ENCODE measurements around the gene CDC42SE2. TPM values are rescaled to one million over a fixed set of nuclear protein-coding genes. Genes with fewer than 3 reads are reported as not detected.
A peak's percentile ranks its signal among the peaks of the same experiment; 100 is the strongest.

CDC42SE2 gene
- total RNA-seq, 1 experiment from 2014 or later = 22.5 TPM

DNA sequence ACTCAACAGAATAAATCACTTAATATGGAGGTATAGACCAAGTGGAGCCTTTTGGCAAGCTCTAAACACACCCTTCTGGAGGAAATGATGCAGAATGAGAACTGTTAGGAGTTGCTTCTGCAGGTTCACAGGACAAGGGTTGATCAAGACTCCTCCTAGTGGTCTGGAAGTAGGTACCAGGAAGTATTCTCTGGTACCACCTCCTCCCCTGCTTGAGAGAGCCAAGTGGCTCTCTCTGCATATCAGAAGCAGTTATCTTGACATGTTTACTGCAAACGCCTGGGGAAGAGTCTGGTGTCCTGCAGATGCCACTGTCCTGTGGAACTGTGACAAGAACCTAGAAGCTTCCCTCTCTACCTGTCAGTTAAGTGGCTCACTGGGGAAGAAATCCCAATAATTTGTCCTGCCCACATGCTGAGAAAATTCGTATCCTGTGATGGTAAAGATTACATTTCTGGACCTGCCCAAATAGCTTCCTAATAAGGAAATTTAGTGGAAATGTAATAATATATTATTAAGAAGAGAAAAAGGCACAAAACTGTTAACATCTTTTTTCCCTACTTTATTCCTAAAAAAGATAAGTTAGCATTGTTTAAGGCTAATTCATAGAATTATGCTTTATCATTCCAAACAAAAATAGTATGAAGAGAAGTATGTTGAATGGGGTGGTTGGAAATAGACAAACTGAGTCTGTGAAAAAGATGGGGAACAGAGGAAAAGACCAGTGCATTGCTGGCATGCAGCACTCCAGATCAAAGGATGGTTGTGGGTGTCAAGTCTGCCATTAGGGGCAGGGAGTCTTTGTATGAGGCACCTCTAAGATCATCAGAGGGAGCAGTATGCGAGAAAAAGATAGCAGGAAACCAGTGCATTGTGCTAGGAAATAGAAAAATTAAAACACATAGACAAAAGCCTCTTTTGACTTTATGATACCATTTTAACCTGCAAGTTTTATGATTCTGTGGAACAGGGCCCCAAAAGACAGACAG lies 118.8 kb downstream of the CDC42SE2 start:
- no peak for TF ChIP-seq NFE2L1 (CRISPR knock-in tag; IDR thresholded peaks at IDR 0.05)
- no peak for TF ChIP-seq CREM (CRISPR knock-in tag; IDR thresholded peaks at IDR 0.05)
- TF ChIP-seq CTCF (IDR thresholded peaks at IDR 0.05) = peak; percentile 57; the same call in 1 of the 2 replicates
- Mint-ChIP-seq H3K27ac (no peak overlapping the region), H3K9me3 (no peaks in the 10 kb centered on the region), H3K27me3 (ENCODE audit: low read depth) (no peaks in the 10 kb centered on the region), H3K4me3 (no peak overlapping the region), H3K36me3 (no peaks in the 10 kb centered on the region), H3K4me1 (peaks cover 24% of the 10 kb centered on the region)
- ChIA-PET CTCF (interaction anchor here (0.5 to 2.0 kb wide), 17 partner anchors 14 to 511 kb away, joined by 3 to 13 read pairs (median 3); partner anchors contain the start of genes CDC42SE2 and HINT1), POLR2A (no interaction called here)
- ATAC-seq = peak; percentile 98
- peak; percentile 12 for DNase-seq (ENCODE audit: low spot score)

DNA sequence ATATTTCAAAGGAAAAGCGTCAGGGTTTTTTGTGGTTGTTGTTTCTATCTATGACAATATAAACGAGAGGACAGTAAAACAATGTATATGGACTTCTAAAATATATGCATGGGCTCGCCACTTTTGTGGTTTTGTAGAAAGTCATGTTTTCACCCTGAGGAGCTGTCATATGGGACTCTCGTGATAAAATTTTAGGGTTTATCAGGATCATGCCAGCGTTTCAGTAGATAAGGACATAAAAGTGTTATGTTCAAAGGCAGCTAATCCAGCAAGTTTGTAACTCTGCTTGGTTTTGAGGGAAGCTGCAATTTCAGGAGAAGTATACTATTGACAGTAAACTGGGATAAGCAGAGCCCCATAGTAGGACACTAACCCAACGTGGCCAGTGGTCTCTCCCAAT lies 120.3 kb downstream of the CDC42SE2 start:
- DNase-seq (ENCODE audit: low spot score) (no peak), ATAC-seq (no peak)
- no peaks in the 10 kb centered on the region for H3K27me3 Mint-ChIP-seq (ENCODE audit: low read depth)
- POLR2A ChIA-PET = interaction anchor here (0.5 kb wide), 1 partner anchor 209 kb away, joined by 3 read pairs; no protein-coding TSS in a partner anchor
- H3K9me3 Mint-ChIP-seq = no peaks in the 10 kb centered on the region
- no peak overlapping the region for H3K27ac Mint-ChIP-seq
- H3K4me1 Mint-ChIP-seq = peaks cover 24% of the 10 kb centered on the region
- H3K36me3 Mint-ChIP-seq = no peaks in the 10 kb centered on the region
- CTCF ChIA-PET = no interaction called here
- no peak overlapping the region for H3K4me3 Mint-ChIP-seq
- TF ChIP-seq, protein P1, sequence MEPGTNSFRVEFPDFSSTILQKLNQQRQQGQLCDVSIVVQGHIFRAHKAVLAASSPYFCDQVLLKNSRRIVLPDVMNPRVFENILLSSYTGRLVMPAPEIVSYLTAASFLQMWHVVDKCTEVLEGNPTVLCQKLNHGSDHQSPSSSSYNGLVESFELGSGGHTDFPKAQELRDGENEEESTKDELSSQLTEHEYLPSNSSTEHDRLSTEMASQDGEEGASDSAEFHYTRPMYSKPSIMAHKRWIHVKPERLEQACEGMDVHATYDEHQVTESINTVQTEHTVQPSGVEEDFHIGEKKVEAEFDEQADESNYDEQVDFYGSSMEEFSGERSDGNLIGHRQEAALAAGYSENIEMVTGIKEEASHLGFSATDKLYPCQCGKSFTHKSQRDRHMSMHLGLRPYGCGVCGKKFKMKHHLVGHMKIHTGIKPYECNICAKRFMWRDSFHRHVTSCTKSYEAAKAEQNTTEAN (CRISPR knock-in tag; IDR thresholded peaks at IDR 0.05) = no peak
- TF ChIP-seq RORB (CRISPR knock-in tag; IDR thresholded peaks at IDR 0.05) (no peak), CBFB (CRISPR knock-in tag; IDR thresholded peaks at IDR 0.05; ENCODE audit: low read depth) (no peak), NR2C2 (CRISPR knock-in tag; IDR thresholded peaks at IDR 0.05) (no peak), NFE2L1 (CRISPR knock-in tag; IDR thresholded peaks at IDR 0.05) (no peak), FOXK1 (CRISPR knock-in tag; IDR thresholded peaks at IDR 0.05) (no peak), ZNF219 (CRISPR knock-in tag; IDR thresholded peaks at IDR 0.05; ENCODE audit: borderline replicate concordance) (no peak), TEAD4 (CRISPR knock-in tag; IDR thresholded peaks at IDR 0.05) (no peak), GABPB1 (CRISPR knock-in tag; IDR thresholded peaks at IDR 0.05) (no peak), ETV6 (CRISPR knock-in tag; IDR thresholded peaks at IDR 0.05) (no peak), FOXP4 (CRISPR knock-in tag; IDR thresholded peaks at IDR 0.05) (no peak), ZNF281 (CRISPR knock-in tag; IDR thresholded peaks at IDR 0.05) (no peak), SMAD4 (CRISPR knock-in tag; IDR thresholded peaks at IDR 0.05) (no peak), TP53 (CRISPR knock-in tag; IDR thresholded peaks at IDR 0.05) (no peak), SOX15 (CRISPR knock-in tag; IDR thresholded peaks at IDR 0.05) (no peak)
- TF ChIP-seq, protein P2, sequence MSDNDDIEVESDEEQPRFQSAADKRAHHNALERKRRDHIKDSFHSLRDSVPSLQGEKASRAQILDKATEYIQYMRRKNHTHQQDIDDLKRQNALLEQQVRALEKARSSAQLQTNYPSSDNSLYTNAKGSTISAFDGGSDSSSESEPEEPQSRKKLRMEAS (CRISPR knock-in tag; IDR thresholded peaks at IDR 0.05) = no peak
- TF ChIP-seq, protein P3, sequence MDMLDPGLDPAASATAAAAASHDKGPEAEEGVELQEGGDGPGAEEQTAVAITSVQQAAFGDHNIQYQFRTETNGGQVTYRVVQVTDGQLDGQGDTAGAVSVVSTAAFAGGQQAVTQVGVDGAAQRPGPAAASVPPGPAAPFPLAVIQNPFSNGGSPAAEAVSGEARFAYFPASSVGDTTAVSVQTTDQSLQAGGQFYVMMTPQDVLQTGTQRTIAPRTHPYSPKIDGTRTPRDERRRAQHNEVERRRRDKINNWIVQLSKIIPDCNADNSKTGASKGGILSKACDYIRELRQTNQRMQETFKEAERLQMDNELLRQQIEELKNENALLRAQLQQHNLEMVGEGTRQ (CRISPR knock-in tag; IDR thresholded peaks at IDR 0.05) = no peak
- TF ChIP-seq, protein P4, sequence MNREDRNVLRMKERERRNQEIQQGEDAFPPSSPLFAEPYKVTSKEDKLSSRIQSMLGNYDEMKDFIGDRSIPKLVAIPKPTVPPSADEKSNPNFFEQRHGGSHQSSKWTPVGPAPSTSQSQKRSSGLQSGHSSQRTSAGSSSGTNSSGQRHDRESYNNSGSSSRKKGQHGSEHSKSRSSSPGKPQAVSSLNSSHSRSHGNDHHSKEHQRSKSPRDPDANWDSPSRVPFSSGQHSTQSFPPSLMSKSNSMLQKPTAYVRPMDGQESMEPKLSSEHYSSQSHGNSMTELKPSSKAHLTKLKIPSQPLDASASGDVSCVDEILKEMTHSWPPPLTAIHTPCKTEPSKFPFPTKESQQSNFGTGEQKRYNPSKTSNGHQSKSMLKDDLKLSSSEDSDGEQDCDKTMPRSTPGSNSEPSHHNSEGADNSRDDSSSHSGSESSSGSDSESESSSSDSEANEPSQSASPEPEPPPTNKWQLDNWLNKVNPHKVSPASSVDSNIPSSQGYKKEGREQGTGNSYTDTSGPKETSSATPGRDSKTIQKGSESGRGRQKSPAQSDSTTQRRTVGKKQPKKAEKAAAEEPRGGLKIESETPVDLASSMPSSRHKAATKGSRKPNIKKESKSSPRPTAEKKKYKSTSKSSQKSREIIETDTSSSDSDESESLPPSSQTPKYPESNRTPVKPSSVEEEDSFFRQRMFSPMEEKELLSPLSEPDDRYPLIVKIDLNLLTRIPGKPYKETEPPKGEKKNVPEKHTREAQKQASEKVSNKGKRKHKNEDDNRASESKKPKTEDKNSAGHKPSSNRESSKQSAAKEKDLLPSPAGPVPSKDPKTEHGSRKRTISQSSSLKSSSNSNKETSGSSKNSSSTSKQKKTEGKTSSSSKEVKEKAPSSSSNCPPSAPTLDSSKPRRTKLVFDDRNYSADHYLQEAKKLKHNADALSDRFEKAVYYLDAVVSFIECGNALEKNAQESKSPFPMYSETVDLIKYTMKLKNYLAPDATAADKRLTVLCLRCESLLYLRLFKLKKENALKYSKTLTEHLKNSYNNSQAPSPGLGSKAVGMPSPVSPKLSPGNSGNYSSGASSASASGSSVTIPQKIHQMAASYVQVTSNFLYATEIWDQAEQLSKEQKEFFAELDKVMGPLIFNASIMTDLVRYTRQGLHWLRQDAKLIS (CRISPR knock-in tag; IDR thresholded peaks at IDR 0.05; ENCODE audit: borderline replicate concordance) = no peak
